Lower leg skin (tissue), 3 donors: ENCODE results near the gene APBA2.

ENCODE experiments used
- CTCF ChIP-seq, 3 donors: fragments of 450-650 bp; IDR thresholded peaks; one replicate each; pipeline ENCODE4 v1.5.1; 2016; ENCODE audit warnings: antibody characterized with exemption in 3 of 3, mild to moderate bottlenecking in 3 of 3, moderate library complexity in 2 of 3
- POLR2A ChIP-seq, 2 donors: fragments of 450-650 bp; IDR thresholded peaks; one replicate each; pipeline ENCODE4 v1.6.1; 2016 to 2017; ENCODE audit warnings: antibody characterized with exemption in 2 of 2, mild to moderate bottlenecking in 1 of 2, moderate library complexity in 1 of 2

GRCh38 chr15:29064290-29064689 lies 178.5 kb downstream of the APBA2 start:
- TF ChIP-seq CTCF (IDR thresholded peaks at IDR 0.05), result no peak
- no peak for TF ChIP-seq POLR2A (IDR thresholded peaks at IDR 0.05)
